Measurements from ENCODE around the gene CCDC137. TPM values are rescaled to one million over a fixed set of nuclear protein-coding genes. Genes with fewer than 3 reads are reported as not detected.
"Not testable (repeated sequence)": the region's sequence is repeated elsewhere in the genome, so short reads cannot be mapped to it uniquely, and the experiment has no call there.

The CCDC137 gene
- total RNA-seq, 1 donor from 2014 or later = 14.9 TPM

- peaks cover 13% of the 10 kb centered on the region for H3K36me3 Mint-ChIP-seq (ENCODE audit: unreplicated experiment)
- TF ChIP-seq, protein P1, sequence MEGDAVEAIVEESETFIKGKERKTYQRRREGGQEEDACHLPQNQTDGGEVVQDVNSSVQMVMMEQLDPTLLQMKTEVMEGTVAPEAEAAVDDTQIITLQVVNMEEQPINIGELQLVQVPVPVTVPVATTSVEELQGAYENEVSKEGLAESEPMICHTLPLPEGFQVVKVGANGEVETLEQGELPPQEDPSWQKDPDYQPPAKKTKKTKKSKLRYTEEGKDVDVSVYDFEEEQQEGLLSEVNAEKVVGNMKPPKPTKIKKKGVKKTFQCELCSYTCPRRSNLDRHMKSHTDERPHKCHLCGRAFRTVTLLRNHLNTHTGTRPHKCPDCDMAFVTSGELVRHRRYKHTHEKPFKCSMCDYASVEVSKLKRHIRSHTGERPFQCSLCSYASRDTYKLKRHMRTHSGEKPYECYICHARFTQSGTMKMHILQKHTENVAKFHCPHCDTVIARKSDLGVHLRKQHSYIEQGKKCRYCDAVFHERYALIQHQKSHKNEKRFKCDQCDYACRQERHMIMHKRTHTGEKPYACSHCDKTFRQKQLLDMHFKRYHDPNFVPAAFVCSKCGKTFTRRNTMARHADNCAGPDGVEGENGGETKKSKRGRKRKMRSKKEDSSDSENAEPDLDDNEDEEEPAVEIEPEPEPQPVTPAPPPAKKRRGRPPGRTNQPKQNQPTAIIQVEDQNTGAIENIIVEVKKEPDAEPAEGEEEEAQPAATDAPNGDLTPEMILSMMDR (IDR thresholded peaks at IDR 0.05) = no peak
- no peak overlapping the region for H3K4me3 Mint-ChIP-seq (ENCODE audit: unreplicated experiment)
- peaks cover 4% of the 10 kb centered on the region for H3K4me1 Mint-ChIP-seq (ENCODE audit: unreplicated experiment)
- no peak overlapping the region for H3K27ac Mint-ChIP-seq (ENCODE audit: unreplicated experiment)
- H3K27me3 Mint-ChIP-seq (ENCODE audit: unreplicated experiment) = no peaks in the 10 kb centered on the region
- H3K9me3 Mint-ChIP-seq (ENCODE audit: unreplicated experiment) = no peaks in the 10 kb centered on the region
- no peak for DNase-seq (ENCODE audit: extremely low spot score, unreplicated experiment)
Observed at GRCh38 chr17:81673561-81674258, 7.2 kb downstream of the CCDC137 start.

DNA sequence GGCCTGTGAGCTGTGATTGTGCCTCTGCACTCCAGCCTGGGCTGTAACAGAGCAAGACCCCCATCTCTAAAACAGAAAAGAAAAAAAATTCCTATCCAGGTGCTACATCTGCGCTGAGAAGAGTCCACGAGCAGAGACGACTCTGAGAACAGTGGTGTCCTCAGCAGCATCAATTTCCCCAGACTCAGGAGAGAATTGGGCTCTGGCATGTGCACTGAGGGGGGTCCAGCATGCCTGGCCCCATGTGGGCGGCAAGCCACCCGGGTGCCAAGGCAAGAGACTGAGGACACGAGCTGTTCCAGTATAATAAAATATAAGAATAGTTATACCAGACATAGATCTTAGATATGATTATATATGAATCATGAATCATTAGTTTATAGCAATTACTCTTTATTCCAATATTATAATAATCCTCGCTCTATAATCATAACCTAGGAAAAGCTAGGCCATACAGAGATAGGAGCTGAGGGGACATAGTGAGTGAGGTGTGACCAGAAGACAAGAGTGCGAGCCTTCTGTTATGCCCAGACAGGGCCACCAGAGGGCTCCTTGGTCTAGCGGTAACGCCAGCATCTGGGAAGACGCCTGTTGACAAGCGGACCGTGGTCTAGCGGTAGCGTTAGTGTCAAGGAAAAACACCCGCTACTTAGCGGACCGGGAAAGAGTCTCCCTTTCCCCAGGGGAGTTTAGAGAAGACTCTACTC is 9.1 kb downstream of the CCDC137 start:
- peak overlapping the region; percentile 47 for H3K27ac Mint-ChIP-seq (ENCODE audit: unreplicated experiment)
- not testable (repeated sequence) for H3K27me3 Mint-ChIP-seq (ENCODE audit: unreplicated experiment); H3K4me1 Mint-ChIP-seq (ENCODE audit: unreplicated experiment); H3K4me3 Mint-ChIP-seq (ENCODE audit: unreplicated experiment); DNase-seq (ENCODE audit: extremely low spot score, unreplicated experiment); H3K9me3 Mint-ChIP-seq (ENCODE audit: unreplicated experiment); H3K36me3 Mint-ChIP-seq (ENCODE audit: unreplicated experiment)
- TF ChIP-seq, protein P1 (IDR thresholded peaks at IDR 0.05) = peak; percentile 69

GRCh38 chr17:81676906-81677305 is 10.4 kb downstream of the CCDC137 start:
- Mint-ChIP-seq H3K4me3 (ENCODE audit: unreplicated experiment) (no peak overlapping the region), H3K27ac (ENCODE audit: unreplicated experiment) (no peak overlapping the region), H3K36me3 (ENCODE audit: unreplicated experiment) (peaks cover 4% of the 10 kb centered on the region), H3K27me3 (ENCODE audit: unreplicated experiment) (no peaks in the 10 kb centered on the region), H3K9me3 (ENCODE audit: unreplicated experiment) (no peaks in the 10 kb centered on the region), H3K4me1 (ENCODE audit: unreplicated experiment) (peaks cover 9% of the 10 kb centered on the region)
- TF ChIP-seq, protein P1 (IDR thresholded peaks at IDR 0.05) = no peak
- no peak for DNase-seq (ENCODE audit: extremely low spot score, unreplicated experiment)

- no peaks in the 10 kb centered on the region for H3K36me3 Mint-ChIP-seq (ENCODE audit: unreplicated experiment)
- no peak overlapping the region for H3K4me3 Mint-ChIP-seq (ENCODE audit: unreplicated experiment)
- H3K4me1 Mint-ChIP-seq (ENCODE audit: unreplicated experiment) = peaks cover 27% of the 10 kb centered on the region
- H3K27ac Mint-ChIP-seq (ENCODE audit: unreplicated experiment) = peak overlapping the region; percentile 23
- no peaks in the 10 kb centered on the region for H3K9me3 Mint-ChIP-seq (ENCODE audit: unreplicated experiment)
- TF ChIP-seq, protein P1 (IDR thresholded peaks at IDR 0.05) = no peak
- no peak for DNase-seq (ENCODE audit: extremely low spot score, unreplicated experiment)
- H3K27me3 Mint-ChIP-seq (ENCODE audit: unreplicated experiment) = no peaks in the 10 kb centered on the region
Observed at GRCh38 chr17:81680150-81680549, 13.6 kb downstream of the CCDC137 start.

DNA sequence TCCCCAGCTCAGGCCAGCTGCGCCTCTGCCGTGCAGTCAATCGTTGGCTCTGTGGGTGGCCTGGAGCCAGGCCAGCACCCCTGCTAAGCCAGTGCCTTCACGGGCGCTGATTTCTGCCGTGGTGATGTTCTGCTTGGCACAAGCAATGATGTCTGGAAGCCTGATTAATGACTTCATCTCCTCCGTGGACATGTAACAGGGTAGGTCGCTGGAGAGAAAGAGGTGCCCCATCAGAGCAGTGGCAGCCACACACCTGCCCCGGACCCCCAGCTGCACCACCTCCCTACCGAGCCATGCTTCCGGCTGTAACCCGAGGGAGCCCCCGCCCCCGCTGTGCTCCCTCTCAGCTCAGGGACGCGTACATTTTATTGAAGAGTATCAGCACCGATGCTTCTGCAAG is 15.1 kb downstream of the CCDC137 start:
- no peak for DNase-seq (ENCODE audit: extremely low spot score, unreplicated experiment)
- H3K36me3 Mint-ChIP-seq (ENCODE audit: unreplicated experiment) = peaks cover 8% of the 10 kb centered on the region
- TF ChIP-seq, protein P1 (IDR thresholded peaks at IDR 0.05) = no peak
- no peaks in the 10 kb centered on the region for H3K9me3 Mint-ChIP-seq (ENCODE audit: unreplicated experiment)
- no peaks in the 10 kb centered on the region for H3K27me3 Mint-ChIP-seq (ENCODE audit: unreplicated experiment)
- H3K27ac Mint-ChIP-seq (ENCODE audit: unreplicated experiment) = peak overlapping the region; percentile 52
- peaks cover 33% of the 10 kb centered on the region for H3K4me1 Mint-ChIP-seq (ENCODE audit: unreplicated experiment)
- peak overlapping the region; percentile 32 for H3K4me3 Mint-ChIP-seq (ENCODE audit: unreplicated experiment)
